BJ (cell line): ENCODE results near the gene ATRNL1. TPM values are rescaled to one million over a fixed set of nuclear protein-coding genes. Genes with fewer than 3 reads are reported as not detected.

Source experiments
- CTCF ChIA-PET: fragments of 350-600 bp; formaldehyde crosslinking; extraction: SDS; loops from one replicate; lab custom pipeline; 2021; ENCODE audit warnings: antibody characterized with exemption, inconsistent platforms; lab: Yijun Ruan, JAX
- POLR2A ChIA-PET: fragments of 300-600 bp; sonication (Branson Sonifier 250); formaldehyde crosslinking; extraction: SDS; loops from one replicate; lab custom pipeline; 2021; ENCODE audit warnings: antibody characterized with exemption; lab: Charles Lee
- DNase-seq: peaks from one replicate; pipeline ENCODE4 v3.0.0-alpha.2; 2011; ENCODE audit warnings: low read depth
- H3K27me3 ChIP-seq: 2 replicates; pipeline ENCODE4 v1.6.0; 2011; ENCODE audit warnings: low read length; ENCODE audit not compliant: control insufficient read depth, insufficient read depth
- H3K36me3 ChIP-seq: 2 replicates; pipeline ENCODE4 v1.5.1; 2011; ENCODE audit warnings: low read length; ENCODE audit not compliant: control insufficient read depth, insufficient read depth
- H3K4me3 ChIP-seq: 2 replicates; pipeline ENCODE4 v1.5.1; 2011; ENCODE audit warnings: low read depth, mild to moderate bottlenecking, control low read depth, low read length
- CTCF ChIP-seq: IDR thresholded peaks from 2 replicates; pipeline ENCODE4 v1.5.1; 2011; ENCODE audit warnings: low read depth, mild to moderate bottlenecking, control low read depth, inconsistent platforms, low read length, moderate library complexity; ENCODE audit not compliant: insufficient read depth
- polyA plus RNA-seq: library from polyadenylated mRNA; depleted of rRNA; stranded (reverse); fragments of >200 nt; gene quantifications from 2 replicates; pipeline ENCODE4 v1.2.3, GENCODE V29; 2011

ATRNL1 gene
- polyA plus RNA-seq, 1 experiment: not detected

GRCh38 chr10:115921795-115922194 lies 828.6 kb downstream of the ATRNL1 start:
- DNase-seq: no peak
- CTCF ChIA-PET: no interaction called here

GRCh38 chr10:115931309-115931708 lies 838.1 kb downstream of the ATRNL1 start:
- TF ChIP-seq CTCF: no peak
- H3K36me3 ChIP-seq: no peaks in the 10 kb centered on the region
- no peak for DNase-seq
- H3K27me3 ChIP-seq: no peaks in the 10 kb centered on the region
- H3K4me3 ChIP-seq: no peak overlapping the region
- POLR2A ChIA-PET: no interaction called here
- CTCF ChIA-PET: no interaction called here

More at GRCh38 chr10:115921795-115922194, 828.6 kb downstream of the ATRNL1 start:
- TF ChIP-seq CTCF: no peak
- POLR2A ChIA-PET: no interaction called here
- no peak overlapping the region for H3K4me3 ChIP-seq
- no peaks in the 10 kb centered on the region for H3K27me3 ChIP-seq
- no peaks in the 10 kb centered on the region for H3K36me3 ChIP-seq

- ChIA-PET CTCF (no interaction called here), POLR2A (no interaction called here)
- Histone ChIP-seq H3K4me3 (no peak overlapping the region), H3K36me3 (no peaks in the 10 kb centered on the region), H3K27me3 (no peaks in the 10 kb centered on the region)
- no peak for DNase-seq
- TF ChIP-seq CTCF: no peak
These were observed 838.9 kb downstream of the ATRNL1 start for GRCh38 chr10:115932099-115932498.

- H3K4me3 ChIP-seq: no peak overlapping the region
- no peaks in the 10 kb centered on the region for H3K27me3 ChIP-seq
- ChIA-PET CTCF (no interaction called here), POLR2A (no interaction called here)
- H3K36me3 ChIP-seq: no peaks in the 10 kb centered on the region
- TF ChIP-seq CTCF: no peak
- no peak for DNase-seq
These were observed 839.9 kb downstream of the ATRNL1 start for GRCh38 chr10:115933098-115933497.

- DNase-seq: no peak
- H3K36me3 ChIP-seq: no peaks in the 10 kb centered on the region
- CTCF ChIA-PET: interaction anchor here (1.3 kb wide), 1 partner anchor 14 kb away, joined by 4 read pairs; no protein-coding TSS in a partner anchor
- no peak for TF ChIP-seq CTCF
- POLR2A ChIA-PET: no interaction called here
- no peaks in the 10 kb centered on the region for H3K27me3 ChIP-seq
- no peak overlapping the region for H3K4me3 ChIP-seq
These were observed 842.6 kb downstream of the ATRNL1 start for GRCh38 chr10:115935731-115936130.
